Embryonic facial prominence (tissue), 1 donor: ENCODE results near the gene SEC22C.
A peak's percentile ranks its signal among the peaks of the same experiment; 100 is the strongest.
"Not testable (repeated sequence)": the region's sequence is repeated elsewhere in the genome, so short reads cannot be mapped to it uniquely, and the experiment has no call there.

ENCODE experiments used
- DNase-seq: peaks from one replicate; pipeline ENCODE4 v3.0.0-alpha.2; 2016; ENCODE audit errors: extremely low spot score

SEC22C gene

DNA sequence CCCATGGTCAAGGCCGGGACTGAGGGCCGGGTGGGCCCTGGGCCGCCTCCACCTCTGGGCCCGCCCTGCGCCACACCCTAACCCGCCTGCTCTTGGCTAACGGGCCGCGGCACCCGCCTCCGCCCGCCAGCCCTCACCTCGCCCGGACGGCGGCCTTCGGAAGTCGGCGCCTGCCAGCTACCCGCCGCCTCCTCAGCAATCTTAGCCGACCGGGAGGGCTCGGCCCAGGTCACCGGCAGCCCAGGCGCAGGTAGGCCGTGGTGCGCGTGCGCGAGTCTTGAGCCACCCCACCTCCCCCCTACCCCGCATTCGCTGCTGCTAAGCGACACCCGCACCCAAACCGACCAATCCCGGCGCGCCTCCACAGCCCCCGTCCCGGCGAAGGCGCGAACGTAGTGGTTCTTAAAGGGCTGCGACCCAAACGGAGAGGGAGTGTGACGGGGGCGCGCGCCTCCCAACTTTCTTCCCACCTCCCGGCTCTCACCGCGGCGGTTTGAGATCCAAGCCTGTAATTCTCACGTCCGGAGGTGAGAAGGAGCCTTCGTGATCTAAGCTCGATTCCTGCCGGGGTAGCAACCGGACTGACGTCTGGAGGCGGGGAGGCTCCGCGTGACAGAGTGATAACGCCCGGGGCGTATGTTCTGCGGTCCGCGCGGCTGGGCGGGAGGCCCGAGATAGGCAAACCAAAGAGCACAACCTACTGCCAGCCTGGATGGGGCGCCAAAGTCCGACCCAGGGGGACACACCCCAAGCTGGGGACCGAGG lies at the start of gene SEC22C:
Gene SEC22C (minus strand): TSS at position 259 of the 765 bp plus-strand sequence. CDS start 12,921 bp downstream, outside the sequence.
- DNase-seq = peak; percentile 88

GRCh38 chr3:42613462-42613861 lies 31.7 kb upstream of the SEC22C start:
- no peak for DNase-seq

GRCh38 chr3:42612928-42613327 lies 31.2 kb upstream of the SEC22C start:
- DNase-seq = no peak

GRCh38 chr3:42612217-42612616 lies 30.4 kb upstream of the SEC22C start:
- no peak for DNase-seq

DNA sequence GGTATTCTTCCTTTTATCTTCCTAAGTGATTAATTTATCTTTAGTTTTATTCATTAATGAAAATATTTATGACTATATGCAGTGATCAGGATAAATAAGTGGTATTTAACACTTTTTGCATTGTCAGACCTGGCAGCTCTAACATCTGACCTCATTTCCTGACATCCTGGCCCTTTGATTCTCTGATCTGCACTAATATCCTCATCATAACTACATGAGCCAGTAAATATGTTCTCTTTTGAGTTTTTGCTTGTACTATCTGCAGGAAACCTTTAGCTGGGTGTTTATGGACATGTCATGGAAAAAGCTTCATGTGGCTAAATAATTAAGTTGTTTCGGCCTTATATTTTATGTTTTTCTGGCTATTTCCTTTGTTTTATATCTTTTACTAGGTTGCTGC lies 29.2 kb upstream of the SEC22C start:
- no peak for DNase-seq

DNA sequence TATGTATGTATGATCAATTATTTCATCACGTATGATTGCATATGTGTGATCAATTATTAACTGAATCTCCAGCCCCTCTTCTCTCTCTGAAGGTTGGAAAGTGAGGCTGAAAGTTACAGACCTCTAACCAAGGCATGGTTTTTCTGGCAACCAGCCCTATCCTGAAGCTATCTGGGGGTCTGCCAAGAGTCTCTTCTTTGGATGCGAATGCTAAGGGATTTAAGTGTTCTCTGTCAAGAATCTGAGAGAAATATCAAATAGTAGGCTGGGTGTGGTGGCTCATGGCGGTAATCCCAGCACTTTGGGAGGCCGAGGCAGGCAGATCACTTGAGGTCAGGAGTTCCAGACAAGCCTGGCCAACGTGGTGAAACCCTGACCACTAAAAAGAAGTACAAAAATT lies 26.8 kb upstream of the SEC22C start:
- no peak for DNase-seq

GRCh38 chr3:42605546-42606173 lies 23.9 kb upstream of the SEC22C start:
- DNase-seq = no peak

GRCh38 chr3:42602961-42603360 lies 21.2 kb upstream of the SEC22C start:
- no peak for DNase-seq

- DNase-seq = no peak
Observed at GRCh38 chr3:42601896-42602581, 20.3 kb upstream of the SEC22C start.

DNA sequence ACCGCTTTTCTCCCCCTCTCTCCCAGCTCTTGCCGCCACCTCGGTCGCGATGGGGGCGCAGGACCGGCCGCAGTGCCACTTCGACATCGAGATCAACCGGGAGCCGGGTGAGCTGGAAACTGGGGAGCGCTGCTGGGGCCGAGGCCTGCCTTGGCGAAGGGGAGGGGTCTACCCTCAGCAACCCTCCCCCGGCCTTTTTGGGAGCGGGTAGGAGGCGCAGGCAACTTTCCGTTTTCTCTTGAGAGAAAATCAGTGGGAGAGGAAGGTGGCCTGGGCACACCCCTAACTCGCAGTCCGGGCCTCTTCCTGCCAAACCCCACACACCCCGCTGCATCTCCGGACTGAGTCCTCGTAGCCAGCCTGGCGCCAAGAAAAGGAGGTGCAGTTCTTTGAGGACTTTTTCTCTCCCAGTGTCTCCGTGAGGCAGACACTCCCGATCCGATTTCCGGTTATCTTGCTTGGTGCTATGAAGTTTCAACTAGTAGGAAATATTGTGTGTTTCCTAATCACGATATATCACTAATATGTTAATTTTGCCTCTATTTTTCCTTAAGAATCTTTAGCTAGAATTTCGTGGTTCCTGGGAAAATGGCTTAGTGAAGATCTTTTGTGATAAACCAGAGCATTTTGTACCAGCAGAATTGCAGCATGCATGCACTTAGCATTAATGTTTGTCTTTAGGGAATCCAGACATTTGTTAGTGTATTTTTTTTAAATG lies 19.4 kb upstream of the SEC22C start:
- DNase-seq = peak; percentile 19

DNA sequence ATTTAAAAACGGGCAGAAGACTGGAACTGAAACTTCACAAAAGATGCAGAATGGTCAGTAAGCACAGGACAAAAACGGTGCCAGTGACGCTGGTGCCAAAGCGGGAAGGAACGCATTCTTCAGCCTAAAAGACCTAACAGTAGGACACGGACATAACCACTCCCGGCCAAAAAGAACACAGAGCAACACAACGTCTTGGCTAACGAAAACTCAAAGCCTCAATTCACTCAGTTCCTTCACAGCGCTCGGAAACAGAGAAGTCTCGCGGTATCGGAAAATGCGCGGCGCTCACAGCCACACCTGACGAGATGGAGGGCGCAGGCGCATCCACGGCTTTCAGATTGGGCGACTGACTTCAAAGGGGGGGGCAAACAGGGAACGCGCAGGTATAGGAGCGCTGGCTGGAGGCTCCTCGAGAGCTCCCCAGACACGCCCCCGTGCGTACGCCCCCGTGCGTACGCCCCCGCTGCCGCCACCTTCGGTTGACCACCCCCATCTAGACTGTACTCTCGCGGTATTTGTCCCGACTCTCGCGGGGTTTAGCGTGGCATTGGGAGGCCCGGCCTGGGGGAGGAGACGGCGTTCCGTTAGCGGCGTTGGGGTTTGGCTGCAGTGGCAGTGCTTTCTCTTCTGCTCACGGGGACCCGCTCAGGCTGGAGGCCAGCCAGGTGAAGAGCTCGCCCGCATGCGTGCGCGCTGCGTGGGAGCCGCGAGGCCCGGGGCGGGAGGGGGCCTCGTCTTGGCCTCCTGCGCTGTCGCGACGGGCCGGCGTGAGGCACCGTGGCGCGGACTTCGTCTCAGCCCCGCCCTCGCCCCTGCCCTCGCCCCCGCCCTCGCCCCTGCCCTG lies 18.6 kb upstream of the SEC22C start, which contains the start of gene NKTR:
Gene NKTR (plus strand): TSS at position 576 of the 847 bp plus-strand sequence. CDS start 321 bp downstream, outside the sequence.
- DNase-seq = peak; percentile 96

DNA sequence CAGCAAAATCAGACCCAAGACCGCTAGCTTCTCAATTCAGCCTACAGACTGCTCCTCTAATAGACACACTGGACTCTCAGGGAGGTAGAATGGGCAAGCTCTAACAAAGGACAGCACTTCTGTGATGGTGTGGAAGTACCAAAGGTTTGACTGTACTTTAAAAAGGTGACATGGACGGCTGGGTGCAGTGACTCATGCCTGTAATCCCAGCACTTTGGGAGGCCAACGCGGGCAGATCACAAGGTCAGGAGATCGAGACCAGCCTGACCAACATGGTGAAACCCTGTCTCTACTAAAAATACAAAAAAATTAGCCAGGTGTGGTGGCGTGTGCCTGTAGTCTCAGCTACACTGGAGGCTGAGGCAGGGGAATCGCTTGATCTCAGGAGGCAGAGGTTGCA lies 15.3 kb upstream of the SEC22C start:
- DNase-seq = not testable (repeated sequence)

GRCh38 chr3:42595682-42596081 lies 13.9 kb upstream of the SEC22C start:
- DNase-seq = no peak

DNA sequence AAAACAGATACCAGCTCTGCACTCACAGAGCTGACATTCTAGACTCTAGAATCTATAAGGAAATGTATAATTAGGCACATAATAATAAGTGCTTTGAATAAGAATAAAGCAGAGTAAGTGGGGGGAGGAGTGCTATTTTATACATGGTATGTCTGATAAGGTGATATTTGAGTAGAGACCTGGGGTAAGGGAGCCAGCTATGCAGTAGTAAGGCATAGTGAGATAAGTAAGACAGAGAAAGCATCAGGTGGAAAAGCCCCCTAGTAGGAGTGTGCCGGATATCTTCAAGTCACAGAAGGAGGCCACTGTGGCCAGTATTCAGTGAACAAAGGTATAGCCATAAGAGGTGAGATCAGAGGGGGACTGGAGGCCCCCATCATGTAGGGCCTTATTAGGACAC lies 11.9 kb upstream of the SEC22C start:
- no peak for DNase-seq

DNA sequence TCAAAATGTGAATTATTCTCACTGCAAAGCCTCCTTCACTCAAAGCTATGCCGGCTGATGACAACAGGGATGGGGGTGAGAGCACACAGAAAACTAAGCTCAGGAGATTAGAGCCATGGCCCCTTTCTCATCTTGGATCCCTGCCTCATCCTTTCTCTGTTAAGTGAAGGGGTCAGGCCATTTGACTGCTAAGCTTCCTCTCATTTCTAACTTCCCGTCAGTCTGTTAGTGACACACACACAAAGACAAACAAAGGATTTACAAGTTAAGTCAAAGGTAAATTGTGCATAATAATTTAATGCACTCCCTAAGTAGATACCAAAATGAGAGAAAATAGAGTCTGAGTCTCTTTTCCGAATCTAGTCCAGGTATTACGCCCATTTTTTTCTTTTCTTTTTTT lies 10.0 kb upstream of the SEC22C start:
- no peak for DNase-seq

GRCh38 chr3:42590989-42591756 lies 9.4 kb upstream of the SEC22C start:
- no peak for DNase-seq

DNA sequence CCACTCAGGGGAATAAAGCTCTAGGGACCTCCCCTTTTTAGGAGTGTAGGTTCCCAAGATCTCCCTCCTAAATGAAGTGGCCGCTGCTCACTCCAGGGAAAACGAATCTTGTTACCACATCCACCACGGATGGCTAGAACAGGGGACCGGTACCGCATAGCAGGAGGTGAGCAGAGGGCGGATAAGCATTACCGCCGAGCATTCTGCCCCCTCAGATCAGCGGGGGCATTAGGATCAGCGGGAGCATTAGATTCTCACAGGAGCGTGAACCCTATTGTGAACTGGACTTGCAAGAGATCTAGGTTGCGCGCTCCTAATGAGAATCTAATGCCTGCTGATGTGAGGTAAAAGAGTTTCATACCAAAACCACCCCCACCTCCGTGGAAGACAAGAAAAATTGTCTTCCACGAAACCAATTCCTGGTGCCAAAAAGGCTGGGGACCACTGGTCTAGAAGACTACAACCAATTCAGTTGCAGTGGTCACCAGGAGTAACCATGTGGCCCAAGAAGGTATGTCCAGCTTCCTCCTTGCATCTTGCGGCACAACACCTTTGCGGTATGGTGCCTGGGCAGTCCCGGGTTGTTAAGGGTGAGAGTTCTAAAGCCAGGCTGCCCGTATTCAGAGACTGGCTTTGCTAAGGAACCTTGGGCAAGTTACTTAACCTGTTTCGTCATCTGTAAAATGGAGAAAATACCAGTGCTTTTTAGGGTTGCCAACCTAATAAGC lies 7.8 kb upstream of the SEC22C start:
- no peak for DNase-seq

DNA sequence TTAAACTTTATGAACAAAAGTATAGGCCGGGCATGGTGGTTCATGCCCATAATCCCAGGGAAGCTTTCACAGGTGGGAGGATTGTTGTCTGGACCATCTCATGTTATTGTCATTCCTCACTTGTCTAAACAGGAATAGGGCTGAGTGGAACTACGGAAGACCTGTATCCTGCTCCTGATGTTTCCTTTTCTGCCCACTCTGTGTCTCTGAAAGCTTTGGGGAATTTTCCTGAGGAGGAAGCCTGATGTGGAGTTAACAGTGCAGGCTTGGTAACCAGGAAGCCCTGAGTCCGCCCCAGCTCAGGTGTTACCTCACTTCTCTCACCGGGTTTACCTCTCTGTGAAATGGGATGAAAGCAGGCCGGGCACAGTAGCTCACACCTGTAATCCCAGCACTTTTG lies 6.9 kb upstream of the SEC22C start:
- no peak for DNase-seq

DNA sequence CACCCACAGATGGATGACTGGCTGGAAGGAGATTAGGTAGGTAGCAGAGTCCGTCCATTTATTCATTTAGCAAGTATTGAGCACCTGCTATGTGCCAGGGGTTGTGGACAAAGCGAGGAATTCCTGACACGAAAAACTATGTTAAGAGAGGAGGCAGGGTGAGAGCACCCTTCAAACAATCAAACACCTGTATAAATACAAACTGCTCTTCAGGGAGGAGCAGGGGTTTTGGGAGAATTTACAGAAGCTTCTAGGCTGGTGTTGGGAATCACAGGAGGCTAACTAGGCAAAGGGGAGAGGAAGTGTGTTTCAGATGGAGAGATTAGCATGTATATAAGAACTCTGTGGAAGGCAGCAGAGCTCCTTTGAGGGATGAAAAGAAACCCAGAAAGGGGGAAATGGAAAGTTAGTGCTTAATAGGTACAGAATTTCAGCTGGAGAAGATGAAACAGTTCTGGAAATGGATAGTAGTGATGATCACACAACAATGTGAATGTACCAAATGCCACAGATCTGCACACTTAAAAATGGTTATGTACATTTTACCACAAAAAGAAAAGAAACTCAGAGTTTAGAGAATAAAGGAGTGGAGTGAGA lies 805 bp upstream of the SEC22C start:
- DNase-seq = no peak
